GM19043 (cell line): ENCODE measurements around the gene TEX13C.
"Not testable (repeated sequence)": the region's sequence is repeated elsewhere in the genome, so short reads cannot be mapped to it uniquely, and the experiment has no call there.

Experiments used
- ATAC-seq: cut with Tn5 transposase; IDR thresholded peaks from one replicate; pipeline ENCODE4 v1.9.1; 2021; ENCODE audit warnings: low read depth; ENCODE audit not compliant: unreplicated experiment

Gene TEX13C

DNA sequence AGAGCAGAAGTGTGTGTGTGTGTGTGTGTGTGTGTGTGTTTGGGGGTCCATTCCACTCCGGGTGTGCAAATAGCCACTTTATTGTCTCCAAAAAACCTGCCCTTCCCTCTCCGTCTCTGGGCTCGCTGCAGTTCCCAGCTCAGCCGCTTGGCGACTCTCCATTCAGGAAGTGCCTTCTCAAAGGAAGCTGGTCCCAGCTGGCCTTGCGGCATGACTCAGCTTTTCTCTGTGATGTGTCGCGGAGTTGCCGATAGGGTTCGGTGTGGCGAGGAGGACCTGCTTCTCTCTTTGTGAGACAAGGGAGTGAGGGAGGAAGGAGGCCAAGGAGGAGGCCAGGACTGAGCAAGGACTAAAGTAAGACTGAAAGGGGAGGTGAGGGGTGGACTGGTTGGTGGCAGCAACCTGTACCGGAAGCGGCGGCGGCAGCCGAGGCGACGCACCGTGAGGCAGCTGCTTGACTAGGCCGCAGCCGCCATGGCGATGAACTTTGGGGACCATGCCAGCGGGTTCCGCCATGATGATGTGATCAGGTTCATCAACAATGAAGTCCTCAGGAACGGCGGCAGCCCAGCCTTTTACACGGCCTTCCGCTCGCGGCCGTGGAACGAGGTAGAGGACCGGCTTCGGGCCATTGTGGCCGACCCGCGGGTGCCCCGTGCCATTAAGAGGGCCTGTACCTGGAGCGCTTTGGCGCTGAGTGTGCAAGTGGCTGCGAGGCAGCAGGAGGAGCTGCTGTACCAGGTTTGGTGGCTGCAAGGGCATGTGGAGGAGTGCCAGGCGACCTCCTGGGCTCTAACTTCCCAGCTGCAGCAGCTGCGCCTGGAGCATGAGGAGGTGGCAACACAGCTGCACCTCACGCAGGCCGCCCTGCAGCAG is at the start of gene TEX13C:
TSS of gene TEX13C (plus strand) at position 226 of the 876 bp plus-strand sequence. CDS start at position 475, 249 bp downstream.
- no peak for ATAC-seq

- no peak for ATAC-seq
These were observed 32.4 kb upstream of the TEX13C start for GRCh38 chrX:125287282-125287681.

DNA sequence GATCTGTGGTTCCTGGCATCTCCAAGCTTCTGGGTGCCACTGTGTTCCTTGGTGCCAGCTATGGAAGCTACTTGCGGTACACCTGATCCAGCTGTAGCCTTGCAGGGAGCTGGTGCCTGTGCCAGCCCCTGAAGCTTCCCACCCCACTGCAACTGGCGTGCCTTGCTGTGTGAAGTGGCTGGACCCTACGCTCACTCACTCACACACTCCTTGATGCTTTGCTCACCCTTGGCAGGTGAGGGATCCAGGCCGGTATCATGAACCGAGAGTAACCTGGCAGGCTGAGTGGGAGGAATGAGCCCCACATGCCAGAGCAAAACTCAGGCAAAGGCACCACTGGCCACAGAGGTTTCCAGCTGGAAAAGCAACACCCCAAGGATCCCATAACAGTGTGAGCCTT is 31.3 kb upstream of the TEX13C start:
- no peak for ATAC-seq

- no peak for ATAC-seq
These were observed 30.5 kb upstream of the TEX13C start for GRCh38 chrX:125289209-125289608.

GRCh38 chrX:125289920-125290319 is 29.8 kb upstream of the TEX13C start:
- ATAC-seq, result no peak

DNA sequence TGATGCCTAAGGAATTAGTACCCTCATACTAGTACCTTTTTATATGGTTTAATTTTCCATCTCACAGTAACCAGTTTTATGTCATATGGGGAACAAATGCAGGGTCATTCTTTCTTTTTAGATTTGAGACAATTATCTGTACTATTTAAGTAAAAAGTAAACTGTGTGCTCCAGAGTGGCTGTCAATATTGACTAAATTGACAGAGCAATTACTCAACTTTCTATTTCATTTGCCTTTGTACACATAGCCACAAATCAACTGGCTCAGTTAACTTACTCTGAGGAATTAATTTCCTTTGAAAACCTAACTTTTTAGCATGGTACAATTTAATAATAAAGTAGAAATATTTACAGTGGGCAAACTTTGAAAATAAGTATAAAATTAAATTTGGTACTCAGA is 28.5 kb upstream of the TEX13C start:
- no peak for ATAC-seq

GRCh38 chrX:125293850-125294780 is 25.6 kb upstream of the TEX13C start:
- peak; percentile 42 for ATAC-seq

- peak; percentile 65 for ATAC-seq
These were observed 24.3 kb upstream of the TEX13C start for GRCh38 chrX:125295337-125295736.

DNA sequence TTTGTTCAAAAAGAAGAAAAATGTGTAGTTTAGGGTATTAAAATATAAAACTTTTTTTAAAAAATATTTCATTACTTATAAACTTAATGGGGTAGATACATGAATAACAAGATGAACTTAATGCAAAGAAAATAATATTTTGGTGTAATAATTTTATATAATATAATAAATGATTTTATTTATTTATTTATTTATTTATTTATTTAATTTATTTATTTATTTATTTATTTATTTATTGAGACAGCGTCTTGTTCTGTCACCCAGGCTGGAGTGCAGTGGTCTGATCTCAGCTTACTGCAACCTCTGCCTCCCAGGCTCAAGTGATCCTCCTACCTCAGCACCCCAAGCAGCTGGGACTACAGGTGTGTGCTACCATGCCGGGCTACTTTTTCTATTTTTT is 20.8 kb upstream of the TEX13C start:
- ATAC-seq, result no peak

DNA sequence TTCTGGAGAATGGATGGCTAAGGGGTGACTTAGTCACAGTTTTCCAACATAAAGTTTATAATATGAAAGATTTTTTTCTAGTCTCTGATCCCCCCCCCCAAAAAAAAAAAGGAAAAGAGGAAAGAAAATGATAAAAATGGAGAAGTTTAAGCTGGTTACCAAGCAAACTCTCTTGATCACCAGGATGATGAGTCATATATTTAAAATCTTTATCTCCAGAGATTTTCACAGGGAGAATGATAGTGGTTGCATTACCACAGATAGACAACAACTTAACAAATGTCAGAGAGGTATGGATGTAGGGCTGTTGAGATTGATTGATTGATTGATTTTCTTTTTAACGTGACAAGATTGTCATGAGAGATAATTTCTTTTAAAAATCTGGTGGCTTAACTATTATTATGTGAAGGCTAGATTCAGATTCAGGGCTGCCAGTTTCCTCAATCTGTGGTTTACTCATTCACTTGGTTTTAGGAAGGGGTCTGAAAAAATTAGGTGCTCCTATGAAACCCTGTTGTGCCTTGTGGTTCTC is 13.3 kb upstream of the TEX13C start:
- ATAC-seq, result no peak

DNA sequence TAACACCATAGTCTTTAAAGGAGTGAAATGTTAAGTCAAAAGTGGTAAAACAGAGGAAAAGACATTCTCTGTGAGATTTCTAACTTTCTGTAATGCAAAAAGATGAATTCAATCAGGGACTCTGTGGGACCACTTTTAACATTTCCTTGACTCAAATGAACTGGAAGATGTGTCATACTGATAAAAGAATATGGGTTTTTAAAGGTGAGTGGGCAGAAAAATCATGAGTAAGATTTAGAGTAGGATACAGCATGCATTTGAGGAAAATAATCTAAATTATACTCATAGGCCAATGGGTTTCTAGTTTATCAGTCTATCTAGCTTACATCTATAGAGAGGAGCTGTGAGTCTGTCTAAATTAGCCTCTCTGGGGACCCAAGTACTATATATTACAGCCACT is 11.0 kb upstream of the TEX13C start:
- no peak for ATAC-seq

- not testable (repeated sequence) for ATAC-seq
These were observed 505 bp upstream of the TEX13C start for GRCh38 chrX:125319166-125319565.

GRCh38 chrX:125322431-125322830 is 2.8 kb downstream of the TEX13C start:
- ATAC-seq, result no peak

DNA sequence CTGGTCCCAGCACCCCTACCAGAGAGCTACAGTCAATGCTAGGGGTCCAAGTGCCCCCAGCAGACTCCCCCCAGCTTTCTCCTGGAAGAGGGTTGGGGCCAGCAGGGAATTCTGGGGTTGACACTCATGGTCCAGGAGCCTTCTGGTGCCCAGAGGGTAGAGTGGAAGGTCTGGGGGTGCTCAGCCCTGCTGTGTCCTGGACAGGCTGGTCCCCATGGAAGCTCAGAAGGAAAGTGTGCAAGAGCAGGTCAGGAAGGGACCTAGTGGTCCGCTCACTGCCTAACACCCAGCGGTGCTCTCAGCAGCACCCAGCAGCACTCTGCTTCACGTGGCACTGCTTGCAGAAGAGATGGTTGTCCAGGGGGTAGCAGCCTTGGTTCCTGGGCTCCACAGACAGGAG is 6.9 kb downstream of the TEX13C start:
- ATAC-seq, result no peak

DNA sequence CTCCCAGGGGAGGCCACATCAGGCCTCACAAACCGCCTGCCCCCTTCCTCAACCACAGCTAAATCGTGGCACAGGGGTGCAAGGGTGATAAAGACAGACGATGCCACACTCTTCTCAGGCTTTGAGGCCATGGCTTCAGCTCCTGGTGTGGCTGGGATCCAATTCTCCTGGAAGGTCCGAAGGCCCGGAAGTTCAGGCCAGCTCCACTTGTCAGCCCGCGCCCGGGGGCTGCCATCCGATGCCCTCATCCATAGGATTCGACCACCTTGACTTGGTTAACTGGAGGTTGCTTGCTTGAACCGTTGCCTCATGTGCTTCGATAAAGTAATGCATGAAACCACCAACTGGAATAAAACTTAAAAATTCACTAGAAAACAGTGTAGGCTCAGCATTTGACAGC is 8.2 kb downstream of the TEX13C start:
- ATAC-seq, result no peak

DNA sequence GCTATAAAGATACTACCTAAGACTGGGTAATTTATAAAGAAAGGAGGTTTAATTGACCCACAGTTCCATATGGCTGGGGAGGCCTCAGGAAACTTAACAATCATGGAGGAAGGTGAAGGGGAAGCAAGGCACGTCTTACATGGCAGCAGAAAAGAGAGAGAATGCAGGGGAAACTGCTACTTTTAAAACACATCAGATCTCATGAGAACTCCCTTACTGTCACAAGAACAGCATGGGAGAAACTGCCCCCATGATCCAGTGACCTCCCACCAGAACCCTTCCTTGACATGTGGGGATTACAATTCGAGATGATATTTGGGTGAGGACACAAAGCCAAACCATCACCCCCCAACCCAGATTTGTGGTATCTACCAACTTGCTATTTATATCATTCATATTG is 13.9 kb downstream of the TEX13C start:
- ATAC-seq, result no peak

GRCh38 chrX:125340490-125340889 is 20.8 kb downstream of the TEX13C start:
- no peak for ATAC-seq

DNA sequence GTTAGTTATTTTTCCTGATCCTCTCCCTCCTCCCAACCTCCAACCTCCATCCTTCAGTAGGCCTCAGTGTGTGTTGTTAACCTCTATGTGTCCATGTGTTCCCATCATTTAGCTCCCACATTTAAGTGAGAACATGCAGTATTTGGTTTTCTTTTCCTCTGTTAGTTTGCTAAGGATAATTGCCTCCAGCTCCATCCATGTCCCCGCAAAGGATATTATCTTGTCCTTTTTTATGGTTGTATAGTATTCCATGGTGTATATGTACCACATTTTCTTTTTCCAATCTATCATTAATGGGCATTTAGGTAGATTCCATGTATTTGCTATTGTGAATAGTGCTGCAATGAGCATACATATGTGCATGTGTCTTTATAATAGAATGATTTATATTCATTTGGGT is 54.5 kb downstream of the TEX13C start:
- ATAC-seq, result no peak
